OCI-LY3 (cell line): ENCODE measurements around the gene RECK.

Experiments used
- CTCF ChIP-seq: fragments of 200-600, 300-600 bp; sonication (generic); IDR thresholded peaks from 2 replicates; pipeline ENCODE4 v1.5.1; 2014; ENCODE audit warnings: antibody characterized with exemption, low read length, low read depth
- EZH2phosphoT487 ChIP-seq: fragments of 200-600 bp; shearing (Covaris generic); IDR thresholded peaks from 2 replicates; pipeline ENCODE4 v1.6.1; 2018; ENCODE audit warnings: antibody characterized with exemption, mixed run types, low read depth

- TF ChIP-seq CTCF (peak; percentile 82), EZH2phosphoT487 (no peak)
These were observed 27.9 kb upstream of the RECK start for GRCh38 chr9:36008774-36009300.
